CD4-positive, alpha-beta T cell treated with Interferon gamma for 1 hour (primary cell): ENCODE results near the gene INKA2.

Experiments
- DNase-seq: peaks from one replicate; pipeline ENCODE4 v3.0.0-alpha.2; 2020

INKA2 gene

GRCh38 chr1:111739194-111739924 is at the start of gene INKA2:
TSS of gene INKA2 (minus strand) at chr1:111739395. CDS start at chr1:111739242, 153 bp downstream.
- peak; percentile 78 for DNase-seq

GRCh38 chr1:111786669-111787207 is 47.5 kb upstream of the INKA2 start:
- DNase-seq = no peak

- DNase-seq = no peak
Observed at GRCh38 chr1:111784273-111784901, 45.2 kb upstream of the INKA2 start.

- no peak for DNase-seq
Observed at GRCh38 chr1:111779546-111779945, 40.4 kb upstream of the INKA2 start.

- no peak for DNase-seq
Observed at GRCh38 chr1:111778541-111779051, 39.4 kb upstream of the INKA2 start.

- DNase-seq = no peak
Observed at GRCh38 chr1:111778066-111778465, 38.9 kb upstream of the INKA2 start.

GRCh38 chr1:111777301-111777700 is 38.1 kb upstream of the INKA2 start:
- DNase-seq = no peak

- no peak for DNase-seq
Observed at GRCh38 chr1:111776861-111777260, 37.7 kb upstream of the INKA2 start.

- no peak for DNase-seq
Observed at GRCh38 chr1:111776391-111776790, 37.2 kb upstream of the INKA2 start.

- no peak for DNase-seq
Observed at GRCh38 chr1:111775966-111776365, 36.8 kb upstream of the INKA2 start.

GRCh38 chr1:111770916-111771315 is 31.7 kb upstream of the INKA2 start:
- DNase-seq = no peak

- peak; percentile 25 for DNase-seq
Observed at GRCh38 chr1:111769517-111770146, 30.4 kb upstream of the INKA2 start.

GRCh38 chr1:111768625-111769024 is 29.4 kb upstream of the INKA2 start:
- DNase-seq = no peak

GRCh38 chr1:111768023-111768422 is 28.8 kb upstream of the INKA2 start:
- no peak for DNase-seq

GRCh38 chr1:111762332-111762731 is 23.1 kb upstream of the INKA2 start:
- DNase-seq = no peak

GRCh38 chr1:111761717-111762116 is 22.5 kb upstream of the INKA2 start:
- no peak for DNase-seq

GRCh38 chr1:111758373-111758772 is 19.2 kb upstream of the INKA2 start:
- DNase-seq = no peak

GRCh38 chr1:111756124-111756513 is 16.9 kb upstream of the INKA2 start:
- no peak for DNase-seq

- DNase-seq = peak; percentile 92
Observed at GRCh38 chr1:111755331-111756123, 16.3 kb upstream of the INKA2 start, which contains the start of gene DDX20. TSS of gene DDX20 (plus strand) at chr1:111755901. CDS start at chr1:111755925, 24 bp downstream.

GRCh38 chr1:111754984-111755330 is 15.8 kb upstream of the INKA2 start:
- DNase-seq = peak; percentile 16

GRCh38 chr1:111751906-111752575 is 12.8 kb upstream of the INKA2 start:
- DNase-seq = no peak

GRCh38 chr1:111750856-111751255 is 11.7 kb upstream of the INKA2 start:
- no peak for DNase-seq
